ENCODE data around the gene CEBPA.

Gene CEBPA

GRCh38 chr19:33293255-33294057 lies 8.9 kb downstream of the CEBPA start:
- H3K4me3 ChIP-seq (ENCODE audit: low read length in 2 of 2), result no peak overlapping the region
- H3K9me3 ChIP-seq (ENCODE audit: control insufficient read depth in 2 of 2, low read length in 2 of 2), result peaks cover 4 to 8% of the 10 kb centered on the region in 2 donors
- no peaks in the 10 kb centered on the region for H3K36me3 ChIP-seq (ENCODE audit: control insufficient read depth in 2 of 2, insufficient read depth in 2 of 2, low read length in 2 of 2)
- H3K27me3 ChIP-seq (ENCODE audit: control insufficient read depth in 1 of 2, insufficient read depth in 2 of 2, low read length in 2 of 2), result peaks cover 0 to 2% of the 10 kb centered on the region in 2 donors
- H3K27ac ChIP-seq (ENCODE audit: low read length), result no peak overlapping the region
- H3K4me1 ChIP-seq (ENCODE audit: control insufficient read depth, insufficient read depth, low read length), result peaks cover 8% of the 10 kb centered on the region
- H3K9ac ChIP-seq (ENCODE audit: low read length in 2 of 2), result peak overlapping the region in 1 of 2 donors; percentile 21

DNA sequence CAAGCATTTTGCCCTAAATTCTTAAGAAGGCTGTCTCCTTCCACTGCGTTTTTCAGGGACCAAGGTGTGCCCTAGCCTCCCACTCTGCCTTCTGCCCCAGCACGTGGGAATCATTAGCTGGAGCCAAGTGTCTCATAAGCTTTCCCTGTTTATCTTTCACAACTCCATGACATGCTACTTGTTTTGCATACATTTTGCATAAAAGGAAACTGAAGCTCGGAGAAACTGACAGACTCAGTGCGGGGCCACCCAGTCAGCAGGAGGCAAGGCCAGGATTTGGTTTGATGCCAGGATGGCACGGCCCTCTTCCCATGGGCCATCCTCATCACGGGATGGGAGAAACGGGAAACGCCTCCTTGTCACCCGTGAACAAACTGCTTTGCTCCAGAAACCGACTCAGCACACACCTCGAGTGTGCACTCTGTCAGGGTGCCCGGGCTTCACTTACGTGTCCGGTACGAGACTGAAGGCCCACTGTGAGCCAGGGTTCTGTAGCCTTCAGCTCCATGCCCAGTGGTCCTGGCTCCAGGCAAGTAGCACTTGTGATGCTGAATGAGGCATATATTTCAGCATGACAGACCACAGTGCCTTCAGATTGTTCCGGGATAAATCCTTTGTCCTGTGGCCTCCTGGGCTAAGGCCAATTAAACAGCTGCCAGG lies 9.6 kb downstream of the CEBPA start:
- Histone ChIP-seq H3K27me3 (ENCODE audit: control insufficient read depth in 1 of 2, insufficient read depth in 2 of 2, low read length in 2 of 2) (peaks cover 0 to 2% of the 10 kb centered on the region in 2 donors), H3K36me3 (ENCODE audit: control insufficient read depth in 2 of 2, insufficient read depth in 2 of 2, low read length in 2 of 2) (no peaks in the 10 kb centered on the region), H3K4me3 (ENCODE audit: low read length in 2 of 2) (peak overlapping the region in 1 of 2 donors; percentile 15), H3K27ac (ENCODE audit: low read length) (no peak overlapping the region), H3K4me1 (ENCODE audit: control insufficient read depth, insufficient read depth, low read length) (peaks cover 8% of the 10 kb centered on the region), H3K9ac (ENCODE audit: low read length in 2 of 2) (peak overlapping the region in 1 of 2 donors; percentile 21), H3K9me3 (ENCODE audit: control insufficient read depth in 2 of 2, low read length in 2 of 2) (peaks cover 10 to 14% of the 10 kb centered on the region in 2 donors)

GRCh38 chr19:33291623-33292534 lies 10.5 kb downstream of the CEBPA start:
- Histone ChIP-seq H3K4me3 (ENCODE audit: low read length in 2 of 2) (no peak overlapping the region), H3K4me1 (ENCODE audit: control insufficient read depth, insufficient read depth, low read length) (peaks cover 8% of the 10 kb centered on the region), H3K9ac (ENCODE audit: low read length in 2 of 2) (no peak overlapping the region), H3K9me3 (ENCODE audit: control insufficient read depth in 2 of 2, low read length in 2 of 2) (peaks cover 10 to 18% of the 10 kb centered on the region in 2 donors), H3K36me3 (ENCODE audit: control insufficient read depth in 2 of 2, insufficient read depth in 2 of 2, low read length in 2 of 2) (no peaks in the 10 kb centered on the region), H3K27me3 (ENCODE audit: control insufficient read depth in 1 of 2, insufficient read depth in 2 of 2, low read length in 2 of 2) (no peaks in the 10 kb centered on the region), H3K27ac (ENCODE audit: low read length) (no peak overlapping the region)

DNA sequence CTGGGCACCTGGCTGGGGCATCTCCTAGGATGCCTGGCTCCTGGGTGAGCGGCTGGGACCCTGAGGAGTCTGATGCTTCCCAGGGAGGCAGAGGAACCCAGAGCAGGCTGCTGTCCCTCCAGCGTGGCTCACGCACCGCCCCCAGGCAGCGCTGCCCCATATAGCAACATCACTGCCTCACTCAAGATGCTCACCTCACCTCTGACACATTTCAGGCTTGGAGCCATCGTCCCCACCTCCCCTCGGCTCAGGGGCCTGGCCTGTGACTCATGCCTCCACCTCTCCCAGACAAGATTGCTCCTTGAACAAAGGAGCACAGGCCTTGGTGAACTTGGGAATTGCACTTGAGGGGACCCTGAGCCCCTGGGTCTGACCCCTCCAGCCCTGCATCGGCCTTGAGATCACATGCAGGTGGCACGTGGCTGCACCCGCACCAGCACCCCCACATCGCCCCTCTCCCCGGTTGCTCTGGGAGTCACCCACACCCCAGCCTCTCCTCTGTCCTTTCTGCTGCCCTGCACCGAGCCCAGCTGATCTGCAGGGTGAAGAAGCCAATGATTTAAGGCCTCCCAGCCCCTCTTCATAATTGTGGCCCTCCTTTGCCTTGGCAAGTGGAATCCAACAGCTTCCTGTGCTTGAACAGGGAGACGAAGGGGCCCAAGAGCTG lies 11.2 kb downstream of the CEBPA start:
- Histone ChIP-seq H3K27ac (ENCODE audit: low read length) (no peak overlapping the region), H3K9ac (ENCODE audit: low read length in 2 of 2) (no peak overlapping the region), H3K4me3 (ENCODE audit: low read length in 2 of 2) (no peak overlapping the region), H3K36me3 (ENCODE audit: control insufficient read depth in 2 of 2, insufficient read depth in 2 of 2, low read length in 2 of 2) (no peaks in the 10 kb centered on the region), H3K4me1 (ENCODE audit: control insufficient read depth, insufficient read depth, low read length) (peaks cover 8% of the 10 kb centered on the region), H3K27me3 (ENCODE audit: control insufficient read depth in 1 of 2, insufficient read depth in 2 of 2, low read length in 2 of 2) (no peaks in the 10 kb centered on the region), H3K9me3 (ENCODE audit: control insufficient read depth in 2 of 2, low read length in 2 of 2) (peaks cover 10 to 18% of the 10 kb centered on the region in 2 donors)

- peaks cover 10 to 18% of the 10 kb centered on the region in 2 donors for H3K9me3 ChIP-seq (ENCODE audit: control insufficient read depth in 2 of 2, low read length in 2 of 2)
- H3K36me3 ChIP-seq (ENCODE audit: control insufficient read depth in 2 of 2, insufficient read depth in 2 of 2, low read length in 2 of 2), result no peaks in the 10 kb centered on the region
- no peaks in the 10 kb centered on the region for H3K27me3 ChIP-seq (ENCODE audit: control insufficient read depth in 1 of 2, insufficient read depth in 2 of 2, low read length in 2 of 2)
- H3K27ac ChIP-seq (ENCODE audit: low read length), result no peak overlapping the region
- H3K9ac ChIP-seq (ENCODE audit: low read length in 2 of 2), result no peak overlapping the region
- no peak overlapping the region for H3K4me3 ChIP-seq (ENCODE audit: low read length in 2 of 2)
- H3K4me1 ChIP-seq (ENCODE audit: control insufficient read depth, insufficient read depth, low read length), result peaks cover 8% of the 10 kb centered on the region
Measured at GRCh38 chr19:33290082-33290815, 12.1 kb downstream of the CEBPA start.

- H3K9ac ChIP-seq (ENCODE audit: low read length in 2 of 2), result no peak overlapping the region
- H3K27ac ChIP-seq (ENCODE audit: low read length), result no peak overlapping the region
- H3K36me3 ChIP-seq (ENCODE audit: control insufficient read depth in 2 of 2, insufficient read depth in 2 of 2, low read length in 2 of 2), result no peaks in the 10 kb centered on the region
- no peak overlapping the region for H3K4me3 ChIP-seq (ENCODE audit: low read length in 2 of 2)
- peaks cover 10 to 18% of the 10 kb centered on the region in 2 donors for H3K9me3 ChIP-seq (ENCODE audit: control insufficient read depth in 2 of 2, low read length in 2 of 2)
- H3K27me3 ChIP-seq (ENCODE audit: control insufficient read depth in 1 of 2, insufficient read depth in 2 of 2, low read length in 2 of 2), result no peaks in the 10 kb centered on the region
- H3K4me1 ChIP-seq (ENCODE audit: control insufficient read depth, insufficient read depth, low read length), result peaks cover 8% of the 10 kb centered on the region
Measured at GRCh38 chr19:33289261-33289660, 13.1 kb downstream of the CEBPA start.

- H3K27ac ChIP-seq (ENCODE audit: low read length), result no peak overlapping the region
- H3K4me1 ChIP-seq (ENCODE audit: control insufficient read depth, insufficient read depth, low read length), result peaks cover 6% of the 10 kb centered on the region
- no peak overlapping the region for H3K9ac ChIP-seq (ENCODE audit: low read length in 2 of 2)
- H3K9me3 ChIP-seq (ENCODE audit: control insufficient read depth in 2 of 2, low read length in 2 of 2), result peaks cover 10 to 18% of the 10 kb centered on the region in 2 donors
- H3K27me3 ChIP-seq (ENCODE audit: control insufficient read depth in 1 of 2, insufficient read depth in 2 of 2, low read length in 2 of 2), result no peaks in the 10 kb centered on the region
- no peak overlapping the region for H3K4me3 ChIP-seq (ENCODE audit: low read length in 2 of 2)
- H3K36me3 ChIP-seq (ENCODE audit: control insufficient read depth in 2 of 2, insufficient read depth in 2 of 2, low read length in 2 of 2), result no peaks in the 10 kb centered on the region
Measured at GRCh38 chr19:33288666-33289065, 13.7 kb downstream of the CEBPA start.

DNA sequence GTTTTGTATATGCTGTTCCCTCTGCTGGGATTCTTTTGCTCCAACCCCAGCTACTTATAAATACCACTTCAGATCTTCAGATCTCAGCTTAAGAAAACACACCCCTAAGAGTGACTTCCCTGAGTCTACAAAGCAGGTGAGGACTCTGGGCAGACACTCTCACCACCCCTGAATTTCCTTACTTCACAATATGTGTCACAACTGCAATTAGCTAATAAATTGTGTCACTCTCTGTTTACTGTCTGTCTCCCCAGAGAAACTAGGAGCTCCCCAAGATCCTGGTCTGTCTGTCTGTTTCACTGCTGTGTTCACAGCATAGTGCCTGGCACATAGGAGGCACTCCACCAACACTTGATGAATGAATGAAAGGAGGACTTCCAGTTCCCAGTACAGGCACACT lies 14.4 kb downstream of the CEBPA start:
- H3K4me3 ChIP-seq (ENCODE audit: low read length in 2 of 2), result no peak overlapping the region
- no peak overlapping the region for H3K27ac ChIP-seq (ENCODE audit: low read length)
- peaks cover 10 to 18% of the 10 kb centered on the region in 2 donors for H3K9me3 ChIP-seq (ENCODE audit: control insufficient read depth in 2 of 2, low read length in 2 of 2)
- no peaks in the 10 kb centered on the region for H3K36me3 ChIP-seq (ENCODE audit: control insufficient read depth in 2 of 2, insufficient read depth in 2 of 2, low read length in 2 of 2)
- H3K27me3 ChIP-seq (ENCODE audit: control insufficient read depth in 1 of 2, insufficient read depth in 2 of 2, low read length in 2 of 2), result no peaks in the 10 kb centered on the region
- H3K4me1 ChIP-seq (ENCODE audit: control insufficient read depth, insufficient read depth, low read length), result peaks cover under 1% of the 10 kb centered on the region
- no peak overlapping the region for H3K9ac ChIP-seq (ENCODE audit: low read length in 2 of 2)

DNA sequence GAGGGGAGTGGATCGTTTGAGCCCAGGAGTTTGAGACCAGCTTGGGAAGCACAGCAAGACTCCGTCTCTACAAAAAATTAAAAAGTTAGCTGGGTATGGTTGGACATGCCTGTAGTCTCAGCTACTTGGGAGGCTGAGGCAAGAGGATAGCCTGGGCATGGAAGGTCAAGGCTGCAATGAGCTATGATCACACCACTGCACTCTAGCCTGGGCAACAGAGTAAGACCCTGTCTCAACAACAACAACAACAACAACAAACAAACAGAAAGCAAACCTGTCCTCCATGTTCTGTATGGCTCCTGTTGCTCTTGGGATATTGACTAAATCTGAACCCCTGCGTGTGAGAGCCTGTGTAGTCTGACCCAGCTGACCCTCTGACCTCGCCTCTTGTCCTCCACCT lies 14.9 kb downstream of the CEBPA start:
- H3K27me3 ChIP-seq (ENCODE audit: control insufficient read depth in 1 of 2, insufficient read depth in 2 of 2, low read length in 2 of 2), result no peaks in the 10 kb centered on the region
- peaks cover 10 to 18% of the 10 kb centered on the region in 2 donors for H3K9me3 ChIP-seq (ENCODE audit: control insufficient read depth in 2 of 2, low read length in 2 of 2)
- no peaks in the 10 kb centered on the region for H3K36me3 ChIP-seq (ENCODE audit: control insufficient read depth in 2 of 2, insufficient read depth in 2 of 2, low read length in 2 of 2)
- no peak overlapping the region for H3K9ac ChIP-seq (ENCODE audit: low read length in 2 of 2)
- H3K4me3 ChIP-seq (ENCODE audit: low read length in 2 of 2), result no peak overlapping the region
- no peaks in the 10 kb centered on the region for H3K4me1 ChIP-seq (ENCODE audit: control insufficient read depth, insufficient read depth, low read length)
- no peak overlapping the region for H3K27ac ChIP-seq (ENCODE audit: low read length)
